DMS79 treated with DMSO at 0.1 percent for 48 hours (cell line): ENCODE results near the gene RAB24.
"Not testable (repeated sequence)": the region's sequence is repeated elsewhere in the genome, so short reads cannot be mapped to it uniquely, and the experiment has no call there.

ENCODE experiments used
- DNase-seq: peaks from one replicate; lab custom pipeline; 2025; lab: John Stamatoyannopoulos, UW

The RAB24 gene

GRCh38 chr5:177303121-177303924 lies at the start of gene RAB24, which contains the start of gene PRELID1:
Gene RAB24, minus strand, starts transcription at chr5:177303719. Its CDS starts 431 bp downstream, at chr5:177303288.
Gene PRELID1, plus strand, starts transcription at chr5:177303799. Its CDS starts 187 bp downstream, at chr5:177303986.
- peak; percentile 18 for DNase-seq

- DNase-seq, result no peak
These were observed 49.6 kb upstream of the RAB24 start for GRCh38 chr5:177353093-177353492.

GRCh38 chr5:177351392-177352329 lies 48.1 kb upstream of the RAB24 start, which contains the start of gene LMAN2:
Gene LMAN2, minus strand, starts transcription at chr5:177351668. Its CDS starts 21 bp downstream, at chr5:177351647.
- peak; percentile 87 for DNase-seq

- DNase-seq, result no peak
These were observed 47.4 kb upstream of the RAB24 start for GRCh38 chr5:177350776-177351391.

- no peak for DNase-seq
These were observed 46.2 kb upstream of the RAB24 start for GRCh38 chr5:177349762-177350161.

- DNase-seq, result no peak
These were observed 45.8 kb upstream of the RAB24 start for GRCh38 chr5:177349362-177349647.

- DNase-seq, result no peak
These were observed 44.2 kb upstream of the RAB24 start for GRCh38 chr5:177347699-177348098.

- DNase-seq, result no peak
These were observed 43.3 kb upstream of the RAB24 start for GRCh38 chr5:177346820-177347219.

GRCh38 chr5:177344891-177345290 lies 41.4 kb upstream of the RAB24 start:
- DNase-seq, result no peak

- DNase-seq, result no peak
These were observed 40.3 kb upstream of the RAB24 start for GRCh38 chr5:177343777-177344176.

- not testable (repeated sequence) for DNase-seq
These were observed 39.5 kb upstream of the RAB24 start for GRCh38 chr5:177343000-177343399.

- DNase-seq, result no peak
These were observed 35.7 kb upstream of the RAB24 start for GRCh38 chr5:177339107-177339638.

GRCh38 chr5:177338251-177339106 lies 35.0 kb upstream of the RAB24 start:
- no peak for DNase-seq

GRCh38 chr5:177336603-177337494 lies 33.3 kb upstream of the RAB24 start:
- DNase-seq, result no peak

GRCh38 chr5:177336112-177336511 lies 32.6 kb upstream of the RAB24 start:
- no peak for DNase-seq

- no peak for DNase-seq
These were observed 32.2 kb upstream of the RAB24 start for GRCh38 chr5:177335701-177336065.

- DNase-seq, result no peak
These were observed 31.5 kb upstream of the RAB24 start for GRCh38 chr5:177334781-177335700.

- DNase-seq, result no peak
These were observed 30.6 kb upstream of the RAB24 start for GRCh38 chr5:177334155-177334551.
